Neural progenitor cell (in vitro differentiated cells): ENCODE measurements around the gene DLL1. TPM values are rescaled to one million over a fixed set of nuclear protein-coding genes. Genes with fewer than 3 reads are reported as not detected.

Experiments used
- DNase-seq: peaks from one replicate; pipeline ENCODE4 v3.0.0-alpha.2; 2016; ENCODE audit warnings: low spot score
- H2AFZ ChIP-seq: fragments of 200-600 bp; sonication (generic); replicated peaks from 2 replicates; pipeline ENCODE4 v1.6.1; 2016; ENCODE audit warnings: antibody characterized with exemption
- H3F3A ChIP-seq: fragments of 200-600 bp; sonication (generic); 2 replicates; pipeline ENCODE4 v1.6.1; 2016; ENCODE audit warnings: antibody characterized with exemption, low read depth
- H3K27ac ChIP-seq: fragments of 200-600 bp; sonication (generic); 2 replicates; pipeline ENCODE4 v1.5.1; 2016; ENCODE audit warnings: mild to moderate bottlenecking
- H3K27me3 ChIP-seq: fragments of 200-600 bp; sonication (generic); 2 replicates; pipeline ENCODE4 v1.6.1; 2016; ENCODE audit warnings: mild to moderate bottlenecking, moderate library complexity
- H3K36me3 ChIP-seq: fragments of 200-600 bp; sonication (generic); 2 replicates; pipeline ENCODE4 v1.5.1; 2016
- H3K4me1 ChIP-seq: fragments of 200-600 bp; sonication (generic); 2 replicates; pipeline ENCODE4 v1.6.1; 2016; ENCODE audit warnings: mixed run types
- H3K4me2 ChIP-seq: fragments of 200-600 bp; sonication (generic); 2 replicates; pipeline ENCODE4 v1.6.1; 2016
- H3K4me3 ChIP-seq: fragments of 200-600 bp; sonication (generic); 2 replicates; pipeline ENCODE4 v1.5.1; 2016
- H3K79me2 ChIP-seq: fragments of 200-600 bp; sonication (generic); 2 replicates; pipeline ENCODE4 v1.6.1; 2016; ENCODE audit warnings: low read depth
- H3K9ac ChIP-seq: fragments of 200-600 bp; sonication (generic); 2 replicates; pipeline ENCODE4 v1.6.1; 2016
- H3K9me3 ChIP-seq: fragments of 200-600 bp; sonication (generic); 2 replicates; pipeline ENCODE4 v1.5.1; 2016; ENCODE audit warnings: low read depth
- H4K20me1 ChIP-seq: fragments of 200-600 bp; sonication (generic); 2 replicates; pipeline ENCODE4 v1.6.1; 2016; ENCODE audit warnings: low read depth
- H3K27ac Mint-ChIP-seq: 3 replicates; pipeline ENCODE4 v1.8.0; 2021; ENCODE audit warnings: mixed read lengths
- H3K27me3 Mint-ChIP-seq: 2 replicates; pipeline ENCODE4 v1.8.0; 2022; ENCODE audit warnings: low read depth, mild to moderate bottlenecking, inconsistent platforms, moderate library complexity, mixed read lengths; ENCODE audit not compliant: insufficient read depth
- H3K36me3 Mint-ChIP-seq: 3 replicates; pipeline ENCODE4 v1.8.0; 2021; ENCODE audit warnings: mixed read lengths
- H3K4me1 Mint-ChIP-seq: 3 replicates; pipeline ENCODE4 v1.8.0; 2021; ENCODE audit warnings: mixed read lengths
- H3K4me3 Mint-ChIP-seq: 3 replicates; pipeline ENCODE4 v1.8.0; 2021; ENCODE audit warnings: mild to moderate bottlenecking, moderate library complexity, mixed read lengths
- H3K9me3 Mint-ChIP-seq: 3 replicates; pipeline ENCODE4 v1.8.0; 2020; ENCODE audit warnings: mixed read lengths
- CTCF ChIP-seq: fragments of 200-600 bp; sonication (generic); IDR thresholded peaks from 2 replicates; pipeline ENCODE4 v1.5.1; 2017; ENCODE audit warnings: antibody characterized with exemption, mild to moderate bottlenecking
- EZH2 ChIP-seq: fragments of 200-600 bp; sonication (generic); IDR thresholded peaks from 2 replicates; pipeline ENCODE4 v1.6.1; 2017; ENCODE audit warnings: antibody characterized with exemption, mild to moderate bottlenecking, moderate library complexity
- EZH2phosphoT487 ChIP-seq: fragments of 200-600 bp; sonication (generic); IDR thresholded peaks from 2 replicates; pipeline ENCODE4 v1.6.1; 2017; ENCODE audit warnings: antibody characterized with exemption
- total RNA-seq: library from RNA; depleted of rRNA; stranded (reverse); fragments of >200 nt; gene quantifications from 2 replicates; pipeline ENCODE4 v1.2.3, GENCODE V29; 2015; ENCODE audit warnings: low replicate concordance

The DLL1 gene
- total RNA-seq, 1 donor from 2014 or later, result 35.9 TPM

GRCh38 chr6:170268216-170269129 is 22.4 kb downstream of the DLL1 start:
- no peak for DNase-seq
- no peaks in the 10 kb centered on the region for H4K20me1 ChIP-seq
- H3K36me3 Mint-ChIP-seq, result no peaks in the 10 kb centered on the region
- TF ChIP-seq CTCF (no peak), EZH2 (no peak), EZH2phosphoT487 (no peak)
- peaks cover 49% of the 10 kb centered on the region for H3K4me1 Mint-ChIP-seq
- peaks cover 17% of the 10 kb centered on the region for H3F3A ChIP-seq
- no peaks in the 10 kb centered on the region for H3K9me3 ChIP-seq
- no peaks in the 10 kb centered on the region for H3K79me2 ChIP-seq
- peaks cover 32% of the 10 kb centered on the region for H3K4me1 ChIP-seq
- peaks cover 6% of the 10 kb centered on the region for H3K27me3 Mint-ChIP-seq
- H3K9me3 Mint-ChIP-seq, result no peaks in the 10 kb centered on the region
- H3K4me2 ChIP-seq, result no peak overlapping the region
- H3K27me3 ChIP-seq, result no peaks in the 10 kb centered on the region
- H3K27ac Mint-ChIP-seq, result peak overlapping the region; percentile 40
- H3K36me3 ChIP-seq, result no peaks in the 10 kb centered on the region
- no peak overlapping the region for H3K4me3 Mint-ChIP-seq
- H3K4me3 ChIP-seq, result no peak overlapping the region
- H3K27ac ChIP-seq, result no peak overlapping the region
- no peak overlapping the region for H2AFZ ChIP-seq
- no peak overlapping the region for H3K9ac ChIP-seq

DNA sequence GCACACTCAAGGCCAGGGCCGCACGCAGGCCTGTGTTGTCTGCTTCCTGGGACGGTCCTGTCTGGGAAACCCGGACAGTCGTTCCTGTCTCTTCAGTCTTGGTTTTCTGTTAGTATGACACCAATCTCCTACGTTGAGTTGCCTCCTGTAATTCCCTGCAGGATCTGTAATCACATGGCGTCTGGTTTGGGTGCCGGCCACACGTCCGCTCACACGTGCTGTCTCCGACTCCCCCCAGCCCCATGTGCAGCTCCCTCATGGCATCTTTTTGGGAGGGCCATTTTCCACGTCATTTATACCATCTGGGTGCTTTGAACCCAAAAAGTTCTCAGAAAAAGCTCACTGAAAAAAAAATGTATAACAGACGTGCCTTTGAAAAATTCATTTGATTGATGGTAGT is 23.2 kb downstream of the DLL1 start:
- Mint-ChIP-seq H3K4me1 (peaks cover 53% of the 10 kb centered on the region), H3K36me3 (no peaks in the 10 kb centered on the region), H3K9me3 (no peaks in the 10 kb centered on the region), H3K27ac (peak overlapping the region; percentile 82), H3K4me3 (no peak overlapping the region), H3K27me3 (peaks cover 6% of the 10 kb centered on the region)
- no peak for DNase-seq
- H3K9me3 ChIP-seq, result no peaks in the 10 kb centered on the region
- H3K36me3 ChIP-seq, result no peaks in the 10 kb centered on the region
- no peaks in the 10 kb centered on the region for H3K79me2 ChIP-seq
- H3K4me2 ChIP-seq, result no peak overlapping the region
- no peak for TF ChIP-seq CTCF
- no peak for TF ChIP-seq EZH2phosphoT487
- no peak for TF ChIP-seq EZH2
- H3K27ac ChIP-seq, result no peak overlapping the region
- no peaks in the 10 kb centered on the region for H3K27me3 ChIP-seq
- H4K20me1 ChIP-seq, result no peaks in the 10 kb centered on the region
- H3K4me1 ChIP-seq, result peaks cover 32% of the 10 kb centered on the region
- no peak overlapping the region for H3K9ac ChIP-seq
- peaks cover 17% of the 10 kb centered on the region for H3F3A ChIP-seq
- no peak overlapping the region for H3K4me3 ChIP-seq
- H2AFZ ChIP-seq, result no peak overlapping the region

DNA sequence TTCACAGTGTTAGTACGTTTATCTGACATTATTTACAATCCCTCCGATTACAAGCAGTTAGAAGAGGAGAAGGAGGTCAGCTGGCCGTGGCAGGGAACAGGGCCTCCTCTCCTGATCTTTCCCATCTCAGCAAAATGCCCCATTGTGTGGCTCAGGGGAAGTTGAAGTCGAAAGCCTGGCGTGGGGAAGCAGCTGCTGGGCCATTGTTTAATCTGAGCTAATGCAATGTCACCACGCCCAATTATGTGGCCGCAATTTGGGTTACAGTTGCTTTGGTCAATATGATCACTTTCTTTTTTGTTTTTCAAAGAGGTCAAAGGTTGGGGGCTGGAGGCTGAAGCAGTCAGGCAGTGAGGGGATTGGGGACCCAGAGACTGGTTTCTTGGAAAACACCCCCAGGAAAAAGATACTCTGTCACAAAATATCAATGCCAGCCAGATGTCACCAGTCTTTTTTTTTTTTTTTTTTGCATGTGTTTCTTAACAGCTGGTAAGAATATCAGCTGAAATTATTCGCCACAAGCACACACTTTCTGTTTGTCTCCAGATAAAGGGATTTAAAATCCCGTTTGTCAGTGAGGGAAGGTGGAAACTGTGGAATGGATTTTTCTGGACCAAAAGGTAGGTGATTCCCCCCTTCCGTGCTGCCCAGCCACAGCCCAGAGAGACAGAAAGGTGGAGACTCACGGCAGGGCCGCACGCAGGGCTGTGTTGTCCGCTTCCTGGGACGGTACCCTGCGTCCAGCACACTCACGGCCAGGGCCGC is 24.6 kb downstream of the DLL1 start:
- Histone ChIP-seq H3K4me3 (no peak overlapping the region), H3K9me3 (no peaks in the 10 kb centered on the region), H2AFZ (no peak overlapping the region), H3K36me3 (no peaks in the 10 kb centered on the region), H3F3A (peaks cover 17% of the 10 kb centered on the region), H3K4me1 (peaks cover 32% of the 10 kb centered on the region), H3K27me3 (no peaks in the 10 kb centered on the region), H3K9ac (no peak overlapping the region), H4K20me1 (no peaks in the 10 kb centered on the region), H3K27ac (no peak overlapping the region), H3K4me2 (peak overlapping the region; percentile 64), H3K79me2 (no peaks in the 10 kb centered on the region)
- Mint-ChIP-seq H3K9me3 (no peaks in the 10 kb centered on the region), H3K4me1 (peaks cover 50% of the 10 kb centered on the region), H3K27me3 (peaks cover 9% of the 10 kb centered on the region), H3K27ac (peak overlapping the region; percentile 99), H3K4me3 (peak overlapping the region; percentile 47), H3K36me3 (no peaks in the 10 kb centered on the region)
- DNase-seq, result peak; percentile 35
- TF ChIP-seq EZH2, result no peak
- TF ChIP-seq CTCF, result no peak
- no peak for TF ChIP-seq EZH2phosphoT487
